Endothelial cell of umbilical vein (primary cell): Measurements from ENCODE around the gene STX16. TPM values are rescaled to one million over a fixed set of nuclear protein-coding genes. Genes with fewer than 3 reads are reported as not detected.

Experiments used
- BruUV-seq: library from RNA; stranded (reverse); fragments of 400-500 nt; replicated peaks from 2 replicates; lab custom pipeline; 2021; lab: Mats Ljungman, UMichigan
- CTCF ChIA-PET: fragments of 300-600, 350-600 bp; sonication (Branson Sonifier 250); formaldehyde crosslinking; loops from one replicate; lab custom pipeline; 2021; ENCODE audit warnings: antibody characterized with exemption, inconsistent platforms; lab: Charles Lee
- POLR2A ChIA-PET: fragments of 300-600, 350-600 bp; sonication (Branson Sonifier 250); formaldehyde crosslinking; loops from one replicate; lab custom pipeline; 2021; ENCODE audit warnings: antibody characterized with exemption, inconsistent platforms; lab: Charles Lee
- DNase-seq: peaks from one replicate; pipeline ENCODE4 v3.0.0-alpha.2; 2011; ENCODE audit warnings: low read depth, low spot score
- FAIRE-seq: peaks from 2 replicates; lab custom pipeline; 2011; peaks lifted over from hg19 to GRCh38; lab: Jason Lieb, UNC
- H2AFZ ChIP-seq: 2 replicates; pipeline ENCODE4 v1.6.0; 2012; ENCODE audit warnings: low read depth, low read length, control low read depth, inconsistent platforms
- H3K27ac ChIP-seq: 2 replicates; pipeline ENCODE4 v1.5.1; 2011; ENCODE audit warnings: low read depth, mild to moderate bottlenecking, control low read depth, low read length, moderate library complexity; ENCODE audit not compliant: insufficient read depth
- H3K27me3 ChIP-seq, 2 experiments: 2 replicates each; pipeline versions ENCODE4 v1.6.0 to v1.6.1; 2011; ENCODE audit warnings: low read length in 2 of 2, mixed read lengths in 1 of 2; ENCODE audit not compliant: control insufficient read depth in 2 of 2, insufficient read depth in 2 of 2
- H3K36me3 ChIP-seq, 2 experiments: 2 replicates in 1 of 2; 3 replicates in 1 of 2; pipeline ENCODE4 v1.5.1; 2011; ENCODE audit warnings: low read length in 2 of 2, mild to moderate bottlenecking in 1 of 2, moderate library complexity in 1 of 2; ENCODE audit not compliant: control insufficient read depth in 2 of 2, insufficient read depth in 2 of 2; ENCODE audit errors: extremely low read depth in 1 of 2
- H3K4me1 ChIP-seq: 3 replicates; pipeline ENCODE4 v1.5.1; 2011; ENCODE audit warnings: mild to moderate bottlenecking, low read length; ENCODE audit not compliant: control insufficient read depth, insufficient read depth; ENCODE audit errors: extremely low read depth
- H3K4me2 ChIP-seq: 2 replicates; pipeline ENCODE4 v1.6.1; 2011; ENCODE audit warnings: low read length, control low read depth, mixed read lengths; ENCODE audit not compliant: insufficient read depth
- H3K4me3 ChIP-seq, 3 experiments: fragments of 200-600 bp in 1 of 3; sonication (generic), shearing (Covaris generic) in 1 of 3; replicated peaks in 1 of 3; 2 replicates each; pipeline ENCODE4 v1.5.1; 2011 to 2016; ENCODE audit warnings: control low read depth in 3 of 3, low read length in 3 of 3, mild to moderate bottlenecking in 2 of 3, inconsistent platforms in 1 of 3, low read depth in 1 of 3, moderate library complexity in 1 of 3; ENCODE audit not compliant: insufficient read depth in 1 of 3
- H3K79me2 ChIP-seq: 2 replicates; pipeline ENCODE4 v1.6.0; 2012; ENCODE audit warnings: low read length, inconsistent platforms; ENCODE audit not compliant: control insufficient read depth, insufficient read depth
- H3K9ac ChIP-seq: replicated peaks from 2 replicates; pipeline ENCODE3; 2011; ENCODE audit warnings: low read length, control low read depth; ENCODE audit not compliant: insufficient read depth; ENCODE audit errors: extremely low read depth
- H3K9me1 ChIP-seq: replicated peaks from 3 replicates; pipeline ENCODE4 v1.6.0; 2011; ENCODE audit warnings: mild to moderate bottlenecking, low read length; ENCODE audit not compliant: control insufficient read depth, insufficient read depth; ENCODE audit errors: extremely low read depth
- H3K9me3 ChIP-seq: replicated peaks from 2 replicates; pipeline ENCODE4 v1.5.1; 2012; ENCODE audit warnings: low read length, inconsistent platforms; ENCODE audit not compliant: control insufficient read depth, insufficient read depth
- H4K20me1 ChIP-seq: replicated peaks from 2 replicates; pipeline ENCODE3; 2011; ENCODE audit warnings: mild to moderate bottlenecking, low read length; ENCODE audit not compliant: control insufficient read depth, insufficient read depth; ENCODE audit errors: extremely low read depth
- EZH2 ChIP-seq: IDR thresholded peaks from 2 replicates; pipeline ENCODE4 v1.6.1; 2012; ENCODE audit warnings: borderline replicate concordance, low read depth, mild to moderate bottlenecking, moderate library complexity, low read length, inconsistent platforms; ENCODE audit not compliant: severe bottlenecking
- FOS ChIP-seq: IDR thresholded peaks from 2 replicates; pipeline ENCODE4 v1.6.1; 2011; ENCODE audit warnings: mild to moderate bottlenecking, low read length, moderate library complexity, borderline replicate concordance; ENCODE audit not compliant: insufficient read depth
- GATA2 ChIP-seq: IDR thresholded peaks from 2 replicates; pipeline ENCODE4 v1.7.0; 2011; ENCODE audit warnings: low read depth, mild to moderate bottlenecking, moderate library complexity, mixed read lengths, low read length; ENCODE audit not compliant: insufficient read length, insufficient read depth
- JUN ChIP-seq: IDR thresholded peaks from 2 replicates; pipeline ENCODE4 v1.6.1; 2011; ENCODE audit warnings: borderline replicate concordance, low read depth; ENCODE audit not compliant: insufficient read length, insufficient read depth
- MYC ChIP-seq: IDR thresholded peaks from one replicate; pipeline ENCODE4 v1.6.1; 2011; ENCODE audit warnings: mild to moderate bottlenecking, low read depth, low read length
- POLR2A ChIP-seq: IDR thresholded peaks from 2 replicates; pipeline ENCODE4 v1.6.1; 2012; ENCODE audit warnings: low read depth, mild to moderate bottlenecking, control low read depth, low read length
- POLR2AphosphoS5 ChIP-seq: IDR thresholded peaks from 2 replicates; pipeline ENCODE4 v1.6.1; 2012; ENCODE audit warnings: low read depth, mild to moderate bottlenecking, control low read depth, low read length, moderate library complexity; ENCODE audit not compliant: insufficient read depth
- dilution Hi-C: fragments of 300-500 bp; cut with MboI; formaldehyde crosslinking; loops from one replicate; pipeline ENCODE4 v1.15.0; 2019; ENCODE audit warnings: low sequenced_read_pairs; ENCODE audit not compliant: extremely low pct_ligation_motif_present
- intact Hi-C: fragments of 100-400 bp; cut with micrococcal nuclease; formaldehyde crosslinking; loops from one replicate; pipeline ENCODE4 v1.10.0; 2022
- polyA plus RNA-seq, 4 experiments: library from polyadenylated mRNA; depleted of rRNA in 3 of 4; stranded (reverse) in 3 of 4; unstranded in 1 of 4; fragments of >200 nt; gene quantifications; 2 replicates each; pipeline versions ENCODE4 v1.2.1 to v1.2.3, GENCODE V29; 2011 to 2012; ENCODE audit warnings: missing spikeins in 1 of 4
- total RNA-seq: library from RNA; stranded (reverse); gene quantifications from 2 replicates; pipeline ENCODE4 v1.2.3, GENCODE V29; 2021
- TF ChIP-seq, protein P1 (sequence below): IDR thresholded peaks from 2 replicates; pipeline ENCODE4 v1.6.1; 2011; ENCODE audit not compliant: insufficient read depth, insufficient read length
- TF ChIP-seq, protein P2 (sequence below), 2 donors: IDR thresholded peaks; 1 replicate in 1 of 2; 2 replicates in 1 of 2; pipeline ENCODE4 v1.5.1; 2011; ENCODE audit warnings: low read length in 2 of 2, mild to moderate bottlenecking in 2 of 2, moderate library complexity in 2 of 2, control low read depth in 1 of 2, inconsistent platforms in 1 of 2, low read depth in 1 of 2; ENCODE audit not compliant: insufficient read depth in 1 of 2; ENCODE audit errors: extremely low read depth in 1 of 2

Gene STX16
- total and polyA plus RNA-seq, 2 donors (not counting 3 experiments of a cell fraction or from before 2014, with no cell fraction given), result 43.1 to 63.5 TPM

DNA sequence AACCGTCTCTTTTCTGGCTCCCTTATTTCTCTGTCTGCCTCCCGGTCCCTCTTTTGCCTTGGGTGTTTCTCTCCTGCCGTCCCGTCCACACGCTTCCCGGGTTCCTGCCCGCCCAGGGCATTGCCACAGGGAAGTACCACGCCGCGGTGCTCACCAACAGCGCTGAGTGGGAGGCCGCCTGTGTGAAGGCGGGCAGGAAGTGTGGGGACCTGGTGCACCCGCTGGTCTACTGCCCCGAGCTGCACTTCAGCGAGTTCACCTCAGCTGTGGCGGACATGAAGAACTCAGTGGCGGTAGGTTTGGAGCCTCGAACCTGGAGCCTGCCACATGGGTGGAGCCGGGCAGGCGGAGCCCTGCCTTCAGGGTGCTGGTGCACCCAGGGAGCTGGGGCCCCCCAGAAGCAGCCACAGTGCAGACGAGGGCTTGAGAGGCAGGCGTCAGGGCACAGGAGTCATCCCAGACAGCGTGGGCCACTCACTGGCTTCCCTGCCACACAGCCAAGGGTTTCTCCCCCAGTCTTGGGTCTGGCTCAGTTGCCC, 62.8 kb downstream of the STX16 start:
- no peak overlapping the region for H3K4me2 ChIP-seq
- FAIRE-seq, result no peak
- CTCF ChIA-PET, result interaction anchor here (1.3 kb wide), 1 partner anchor 11 kb away, joined by 3 read pairs; no protein-coding TSS in a partner anchor

More for the DNA sequence above, 62.8 kb downstream of the STX16 start:
- dilution Hi-C loops, result no loop called here
- Histone ChIP-seq H3K79me2 (no peaks in the 10 kb centered on the region), H3K36me3 (no peaks in the 10 kb centered on the region), H3K9ac (no peak overlapping the region), H4K20me1 (no peaks in the 10 kb centered on the region), H3K9me1 (no peaks in the 10 kb centered on the region), H3K9me3 (no peaks in the 10 kb centered on the region), H2AFZ (no peak overlapping the region), H3K27me3 (no peaks in the 10 kb centered on the region), H3K4me3 (no peak overlapping the region), H3K27ac (no peak overlapping the region), H3K4me1 (no peaks in the 10 kb centered on the region)
- intact Hi-C loops, result no loop called here
- TF ChIP-seq, protein P1, sequence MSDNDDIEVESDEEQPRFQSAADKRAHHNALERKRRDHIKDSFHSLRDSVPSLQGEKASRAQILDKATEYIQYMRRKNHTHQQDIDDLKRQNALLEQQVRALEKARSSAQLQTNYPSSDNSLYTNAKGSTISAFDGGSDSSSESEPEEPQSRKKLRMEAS, result no peak
- TF ChIP-seq EZH2 (no peak), FOS (no peak), POLR2A (no peak), POLR2AphosphoS5 (no peak), MYC (no peak), JUN (no peak), GATA2 (no peak)
- TF ChIP-seq, protein P2, sequence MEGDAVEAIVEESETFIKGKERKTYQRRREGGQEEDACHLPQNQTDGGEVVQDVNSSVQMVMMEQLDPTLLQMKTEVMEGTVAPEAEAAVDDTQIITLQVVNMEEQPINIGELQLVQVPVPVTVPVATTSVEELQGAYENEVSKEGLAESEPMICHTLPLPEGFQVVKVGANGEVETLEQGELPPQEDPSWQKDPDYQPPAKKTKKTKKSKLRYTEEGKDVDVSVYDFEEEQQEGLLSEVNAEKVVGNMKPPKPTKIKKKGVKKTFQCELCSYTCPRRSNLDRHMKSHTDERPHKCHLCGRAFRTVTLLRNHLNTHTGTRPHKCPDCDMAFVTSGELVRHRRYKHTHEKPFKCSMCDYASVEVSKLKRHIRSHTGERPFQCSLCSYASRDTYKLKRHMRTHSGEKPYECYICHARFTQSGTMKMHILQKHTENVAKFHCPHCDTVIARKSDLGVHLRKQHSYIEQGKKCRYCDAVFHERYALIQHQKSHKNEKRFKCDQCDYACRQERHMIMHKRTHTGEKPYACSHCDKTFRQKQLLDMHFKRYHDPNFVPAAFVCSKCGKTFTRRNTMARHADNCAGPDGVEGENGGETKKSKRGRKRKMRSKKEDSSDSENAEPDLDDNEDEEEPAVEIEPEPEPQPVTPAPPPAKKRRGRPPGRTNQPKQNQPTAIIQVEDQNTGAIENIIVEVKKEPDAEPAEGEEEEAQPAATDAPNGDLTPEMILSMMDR (IDR thresholded peaks at IDR 0.05; ENCODE audit: extremely low read depth in 1 of 2, insufficient read depth in 1 of 2, low read depth in 1 of 2, low read length in 2 of 2), result no peak
- POLR2A ChIA-PET, result no interaction called here
- DNase-seq, result no peak
- BruUV-seq, result no TSS peak
